Urinary bladder (tissue), 4 donors: ENCODE results near the gene DRD2. TPM values are rescaled to one million over a fixed set of nuclear protein-coding genes. Genes with fewer than 3 reads are reported as not detected.

ENCODE experiments used
- DNase-seq: peaks from one replicate; pipeline ENCODE4 v3.0.0-alpha.2; 2015; ENCODE audit errors: extremely low spot score
- H3K27ac ChIP-seq: one replicate; pipeline ENCODE4 v1.5.1; 2013; ENCODE audit warnings: low read depth, mild to moderate bottlenecking, moderate library complexity
- H3K36me3 ChIP-seq: one replicate; pipeline ENCODE4 v1.6.1; 2013; ENCODE audit warnings: mild to moderate bottlenecking, moderate library complexity; ENCODE audit not compliant: insufficient read depth
- H3K4me1 ChIP-seq: one replicate; pipeline ENCODE4 v1.6.1; 2013; ENCODE audit warnings: mild to moderate bottlenecking, moderate library complexity; ENCODE audit not compliant: insufficient read depth
- H3K4me3 ChIP-seq: one replicate; pipeline ENCODE4 v1.5.1; 2013; ENCODE audit warnings: low read depth, low read length
- WGBS: extraction: QIAGEN DNeasy Blood & Tissue Kit; methylation state at CpG from one replicate; pipeline ENCODE4 v1.1.7; 2013; 5-methylcytosine and 5-hydroxymethylcytosine counted together
- polyA plus RNA-seq: library from polyadenylated mRNA; stranded (reverse); fragments of 200-250 nt; gene quantifications from one replicate; pipeline ENCODE4 v1.2.3, GENCODE V29; 2013
- total RNA-seq: library from RNA; depleted of rRNA; stranded (reverse); fragments of >200 nt; gene quantifications from one replicate; pipeline ENCODE4 v1.2.3, GENCODE V29; 2014
- donor health status: healthy with polysubstance abuse.
- donor health status: healthy.

DRD2 gene
- total and polyA plus RNA-seq, 2 donors: 0.23 to 0.32 TPM

DNA sequence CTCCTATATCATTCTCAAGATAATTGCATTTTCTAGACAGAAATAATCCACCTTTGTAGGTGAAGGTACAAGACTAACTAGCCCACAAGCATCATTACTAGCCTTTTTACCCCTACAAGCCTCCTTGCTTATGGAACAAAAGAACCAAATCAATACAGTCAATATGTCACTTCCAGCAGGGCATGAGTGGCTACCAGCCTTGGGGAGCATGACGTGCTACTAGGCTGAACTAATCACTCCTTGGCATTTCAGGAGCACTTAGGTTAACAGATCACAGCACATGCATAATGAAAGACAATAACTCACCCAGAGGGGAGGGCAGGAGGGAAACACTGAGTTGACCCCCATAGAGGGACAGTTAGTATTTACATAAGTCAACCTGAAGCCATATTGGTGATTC is 2.7 kb downstream of the DRD2 start:
- no peak for DNase-seq
- no peak overlapping the region for H3K27ac ChIP-seq
- H3K4me3 ChIP-seq: no peak overlapping the region
- H3K4me1 ChIP-seq: no peaks in the 10 kb centered on the region
- no peaks in the 10 kb centered on the region for H3K36me3 ChIP-seq
- 59% methylated on average over 1 of the region's 1 CpG for WGBS

DNA sequence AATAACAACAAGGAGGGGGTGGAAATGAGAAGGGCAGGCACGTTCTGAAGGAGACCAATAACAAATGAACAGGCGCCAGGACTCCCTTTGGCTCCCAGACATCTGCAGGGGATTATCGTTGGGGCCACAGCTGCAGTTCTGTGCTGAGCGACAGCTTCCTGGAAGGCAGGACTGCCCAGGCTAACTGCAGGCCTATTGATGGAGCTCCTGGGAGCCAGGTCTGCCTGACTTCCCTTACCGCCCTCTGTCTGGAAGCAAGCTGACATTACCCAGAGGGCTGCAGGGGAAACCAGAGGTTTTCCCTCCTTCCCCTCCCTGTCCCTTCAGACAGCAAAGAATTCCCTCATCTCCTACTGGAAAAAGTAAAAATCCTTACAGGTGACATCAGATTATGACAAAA is 5.0 kb downstream of the DRD2 start:
- Histone ChIP-seq H3K4me1 (no peaks in the 10 kb centered on the region), H3K27ac (no peak overlapping the region), H3K36me3 (no peaks in the 10 kb centered on the region), H3K4me3 (no peak overlapping the region)
- DNase-seq: no peak
- whole genome bisulfite sequencing: 38% methylated on average over 5 of the region's 5 CpGs

DNA sequence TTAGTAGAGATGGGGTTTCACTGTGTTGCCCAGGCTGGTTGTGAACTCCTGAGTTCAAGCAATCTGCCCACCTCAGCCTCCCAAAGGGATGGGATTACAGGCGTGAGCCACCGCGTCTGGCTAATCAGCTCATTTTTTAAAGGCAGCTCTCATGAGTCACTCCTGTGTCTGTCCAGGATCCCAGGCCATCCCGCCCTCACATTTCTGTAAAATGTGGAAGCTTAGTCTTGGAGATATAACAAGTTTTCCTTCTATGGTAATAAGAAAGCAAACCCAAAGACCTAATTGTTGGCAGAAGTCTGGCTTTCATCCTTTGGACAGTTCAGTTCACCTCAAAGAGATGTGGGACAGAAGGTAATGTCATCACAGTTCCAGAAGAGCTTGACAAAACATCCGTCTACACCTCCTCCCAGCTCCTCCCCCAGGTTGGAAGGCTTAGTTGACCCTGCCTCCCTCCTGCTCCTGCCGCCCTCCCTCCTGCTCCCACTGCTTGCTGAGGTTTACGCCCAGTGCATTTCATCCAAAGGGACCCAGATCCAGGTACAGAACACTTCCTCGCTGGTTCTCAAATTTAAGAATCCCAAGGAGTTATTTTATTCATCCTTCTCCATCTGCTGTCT is 6.4 kb downstream of the DRD2 start:
- H3K4me3 ChIP-seq: no peak overlapping the region
- 61% methylated on average over 8 of the region's 8 CpGs for WGBS
- H3K36me3 ChIP-seq: no peaks in the 10 kb centered on the region
- H3K4me1 ChIP-seq: no peaks in the 10 kb centered on the region
- H3K27ac ChIP-seq: no peak overlapping the region
- DNase-seq: no peak

DNA sequence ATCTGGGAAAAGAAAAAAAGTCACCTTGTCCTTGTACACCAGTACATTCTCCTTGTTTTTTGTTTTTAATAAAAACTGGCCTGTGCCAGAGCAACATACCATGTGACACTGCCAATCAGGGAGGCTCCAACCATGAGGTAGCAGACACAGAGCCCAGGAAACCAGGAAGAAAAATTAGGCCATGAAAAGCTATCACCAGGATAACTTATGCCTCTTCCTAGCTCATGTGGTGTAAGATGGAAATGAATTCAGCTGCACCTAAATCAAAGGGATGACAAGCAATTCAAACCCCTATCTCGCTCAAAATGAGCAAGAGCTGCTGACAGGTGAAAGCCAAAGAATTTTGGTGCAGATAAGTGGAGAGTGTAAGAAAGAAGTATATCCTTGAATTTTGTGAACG is 7.7 kb downstream of the DRD2 start:
- Histone ChIP-seq H3K4me1 (no peaks in the 10 kb centered on the region), H3K27ac (no peak overlapping the region), H3K4me3 (no peak overlapping the region), H3K36me3 (no peaks in the 10 kb centered on the region)
- 61% methylated on average over 2 of the region's 2 CpGs for WGBS
- no peak for DNase-seq

DNA sequence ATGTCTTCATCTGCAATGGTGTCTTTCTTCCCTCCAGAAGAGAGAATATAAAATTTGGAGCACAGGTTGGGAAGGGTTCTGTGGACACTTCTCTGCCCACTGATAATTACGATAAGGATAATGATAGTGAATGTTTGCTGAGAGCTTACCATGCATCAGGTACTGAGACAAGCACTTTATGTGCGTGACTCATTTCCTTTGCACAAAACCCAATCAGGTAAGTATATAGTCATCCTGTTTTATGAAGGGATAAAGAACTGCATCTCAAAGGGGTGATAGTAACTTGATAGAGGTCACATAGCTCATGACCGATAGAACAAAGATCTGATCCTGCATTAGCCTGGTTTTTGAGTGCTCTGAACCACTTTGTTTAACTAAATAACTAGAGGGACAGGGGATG is 9.4 kb downstream of the DRD2 start:
- Histone ChIP-seq H3K4me3 (no peak overlapping the region), H3K4me1 (no peaks in the 10 kb centered on the region), H3K27ac (no peak overlapping the region), H3K36me3 (no peaks in the 10 kb centered on the region)
- WGBS: 92% methylated on average over 3 of the region's 3 CpGs
- DNase-seq: no peak

DNA sequence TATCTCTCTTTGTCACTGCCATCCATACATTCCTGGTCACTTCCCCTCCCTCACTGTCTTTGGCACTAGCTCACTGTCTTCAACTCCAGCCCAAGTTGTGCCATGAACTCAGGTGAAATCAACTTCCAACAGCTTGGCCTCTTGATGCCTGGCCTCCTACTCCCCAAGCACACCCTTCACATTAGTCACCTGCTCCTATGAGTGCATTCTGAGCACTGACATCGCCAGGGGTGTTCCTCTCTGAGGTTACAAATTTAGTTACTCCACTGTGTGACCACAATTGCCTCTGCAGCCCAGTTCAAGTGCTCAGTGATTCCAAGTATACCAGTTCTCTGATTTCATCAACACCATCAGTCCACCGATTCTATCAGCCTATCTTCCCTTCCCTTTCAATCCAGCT is 10.8 kb downstream of the DRD2 start:
- Histone ChIP-seq H3K4me3 (no peak overlapping the region), H3K4me1 (no peaks in the 10 kb centered on the region), H3K36me3 (no peaks in the 10 kb centered on the region), H3K27ac (no peak overlapping the region)
- DNase-seq: no peak
- 88% methylated on average over 2 of the region's 2 CpGs for WGBS

DNA sequence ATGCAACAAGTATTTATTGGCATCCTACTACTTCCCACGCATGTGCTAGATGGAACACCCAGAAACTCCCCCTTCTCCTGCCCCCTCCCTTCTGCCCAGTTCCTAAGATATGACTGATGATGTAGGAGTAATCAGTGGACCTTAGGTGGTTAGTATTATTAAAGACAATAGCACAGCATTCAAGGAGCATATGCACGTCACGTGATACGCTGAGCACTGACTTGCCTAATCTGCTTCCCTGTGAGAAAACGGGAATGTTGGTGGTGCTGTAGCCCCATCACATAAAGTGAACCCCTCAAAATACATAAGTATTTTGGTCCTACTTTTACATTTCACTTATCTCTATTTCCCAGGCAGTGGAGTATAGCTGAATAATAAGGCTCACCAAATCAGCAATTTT is 12.4 kb downstream of the DRD2 start:
- H3K4me3 ChIP-seq: no peak overlapping the region

DNA sequence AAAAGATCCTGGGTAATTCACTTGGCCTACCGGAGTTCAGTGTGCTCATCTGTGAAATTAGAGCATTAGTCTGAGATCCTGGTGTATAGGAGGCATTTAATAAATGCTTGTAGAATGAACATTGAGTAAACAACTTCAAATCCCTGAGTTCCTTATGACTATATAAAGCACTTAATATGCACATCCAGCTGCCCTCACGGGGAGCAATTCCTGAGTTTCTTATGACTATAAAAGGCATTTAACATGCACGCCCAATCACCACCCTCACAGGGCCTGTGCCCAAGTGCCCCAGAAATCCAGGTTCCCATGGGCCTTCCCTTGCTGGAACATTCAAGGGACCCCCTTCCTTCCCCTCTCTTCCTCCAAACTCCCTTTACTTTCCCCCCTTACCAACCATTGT is 13.6 kb downstream of the DRD2 start:
- no peak for DNase-seq
- Histone ChIP-seq H3K36me3 (no peaks in the 10 kb centered on the region), H3K27ac (no peak overlapping the region), H3K4me3 (no peak overlapping the region), H3K4me1 (no peaks in the 10 kb centered on the region)
- WGBS: 60% methylated on average over 3 of the region's 3 CpGs

More for the DNA sequence above, 12.4 kb downstream of the DRD2 start:
- H3K27ac ChIP-seq: no peak overlapping the region
- H3K4me1 ChIP-seq: no peaks in the 10 kb centered on the region
- no peaks in the 10 kb centered on the region for H3K36me3 ChIP-seq
- DNase-seq: no peak
- 89% methylated on average over 5 of the region's 5 CpGs for WGBS

DNA sequence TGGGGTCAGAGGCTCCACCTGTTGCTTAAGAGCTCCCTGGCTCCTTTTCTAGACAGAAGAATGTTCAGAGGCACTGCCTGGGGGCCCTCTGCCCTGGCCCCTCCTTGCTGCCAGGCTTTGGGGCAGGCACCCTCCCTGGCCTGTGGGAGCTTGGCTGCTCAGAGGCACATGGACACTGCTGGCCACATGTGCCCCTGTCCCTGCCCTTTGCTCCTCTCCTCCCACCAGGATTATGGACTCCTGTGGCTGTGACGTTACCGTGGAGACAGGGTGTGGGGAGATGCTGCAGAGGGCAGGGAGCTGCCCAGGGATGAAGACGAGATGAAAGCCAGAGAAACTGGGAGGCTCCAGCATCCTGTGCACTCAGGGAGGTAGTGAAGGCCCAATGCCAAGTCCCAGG is 14.7 kb downstream of the DRD2 start:
- no peak for DNase-seq
- H3K27ac ChIP-seq: no peak overlapping the region

DNA sequence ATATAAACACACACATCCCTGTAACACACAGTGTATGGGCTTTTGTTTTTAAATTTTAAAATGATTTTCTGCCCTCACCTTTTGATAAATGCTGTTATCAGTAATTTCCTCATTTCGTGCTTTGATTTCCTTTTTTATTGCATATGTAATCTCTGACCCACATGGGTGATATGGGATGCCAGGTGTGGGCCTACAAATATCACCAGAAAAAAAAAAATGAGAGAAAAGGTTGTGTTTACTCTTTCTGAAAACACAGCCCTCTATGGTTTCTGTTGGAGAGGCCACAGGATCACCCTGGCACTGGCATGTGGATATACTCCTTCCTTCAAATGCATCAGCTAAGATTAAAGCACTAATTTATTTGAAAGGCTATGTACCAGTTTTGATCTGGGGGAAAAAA is 17.0 kb downstream of the DRD2 start:
- Histone ChIP-seq H3K27ac (no peak overlapping the region), H3K4me1 (no peaks in the 10 kb centered on the region), H3K36me3 (no peaks in the 10 kb centered on the region), H3K4me3 (no peak overlapping the region)
- no peak for DNase-seq
- WGBS: 63% methylated on average over 1 of the region's 1 CpG

More for the DNA sequence above, 14.7 kb downstream of the DRD2 start:
- 71% methylated on average over 3 of the region's 3 CpGs for whole genome bisulfite sequencing
- Histone ChIP-seq H3K36me3 (no peaks in the 10 kb centered on the region), H3K4me3 (no peak overlapping the region), H3K4me1 (no peaks in the 10 kb centered on the region)

DNA sequence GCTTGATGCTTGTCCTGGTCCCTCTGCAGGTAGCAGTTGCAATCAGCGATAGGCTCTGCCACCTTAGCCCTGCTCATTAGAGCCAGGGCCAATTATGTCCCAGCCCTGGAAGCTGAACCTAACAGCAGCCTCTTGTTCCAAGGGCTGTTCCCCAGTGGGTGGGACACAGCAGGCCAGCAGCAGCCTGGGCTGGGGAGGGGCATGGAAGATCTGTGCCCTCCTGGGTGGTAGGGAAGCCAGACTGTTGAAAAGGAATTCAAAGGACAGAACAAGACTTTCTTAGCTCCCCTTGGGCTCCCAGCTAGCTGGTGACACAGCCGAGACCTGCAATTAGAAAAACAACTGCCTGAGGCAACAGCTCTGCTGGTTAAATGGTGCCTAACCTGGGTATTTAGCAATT is 17.4 kb downstream of the DRD2 start:
- 51% methylated on average over 2 of the region's 2 CpGs for WGBS
- DNase-seq: no peak
- Histone ChIP-seq H3K36me3 (no peaks in the 10 kb centered on the region), H3K27ac (no peak overlapping the region), H3K4me1 (no peaks in the 10 kb centered on the region), H3K4me3 (no peak overlapping the region)

DNA sequence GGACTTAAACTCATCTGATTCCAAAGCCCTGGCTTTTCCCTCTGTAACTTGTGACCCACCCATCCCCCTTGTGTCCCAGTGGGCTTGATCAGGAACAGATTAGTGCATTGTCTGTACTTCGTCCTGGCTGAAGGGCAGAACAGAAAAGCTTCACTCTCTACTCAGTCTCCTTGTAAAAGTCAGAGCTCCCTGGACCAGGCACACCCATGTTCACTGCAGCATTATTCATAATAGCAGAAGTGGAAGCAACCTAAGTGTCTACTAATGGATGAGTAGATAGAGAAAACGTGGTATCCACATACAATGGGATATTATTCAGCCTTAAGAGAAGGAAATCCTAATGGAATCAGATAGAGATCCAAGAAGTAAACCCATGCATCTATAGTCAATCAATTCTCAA is 20.7 kb downstream of the DRD2 start:
- Histone ChIP-seq H3K4me3 (no peak overlapping the region), H3K4me1 (no peaks in the 10 kb centered on the region), H3K36me3 (no peaks in the 10 kb centered on the region), H3K27ac (no peak overlapping the region)
- DNase-seq: no peak
- 57% methylated on average over 2 of the region's 2 CpGs for WGBS

DNA sequence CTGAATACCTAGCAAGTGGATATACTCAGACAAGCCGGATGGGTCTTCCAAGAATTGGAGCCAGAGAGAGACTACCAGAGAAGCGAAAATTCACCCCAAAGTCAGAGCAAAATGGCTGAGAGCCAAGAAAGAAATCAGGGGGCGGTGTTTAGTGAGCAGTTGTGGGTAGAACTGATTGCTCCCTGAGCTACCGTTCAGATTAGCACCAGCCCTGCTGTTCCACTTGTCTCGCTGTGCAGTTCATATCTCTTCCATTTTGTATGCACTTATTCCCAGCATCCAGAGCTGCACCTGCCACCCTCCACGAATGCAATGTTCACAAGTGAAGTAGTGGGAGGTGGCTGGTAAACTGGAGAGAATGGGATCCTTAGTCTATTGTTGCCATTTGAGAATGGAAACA is 25.5 kb downstream of the DRD2 start:
- DNase-seq: no peak
- Histone ChIP-seq H3K27ac (no peak overlapping the region), H3K4me3 (no peak overlapping the region), H3K36me3 (no peaks in the 10 kb centered on the region), H3K4me1 (no peaks in the 10 kb centered on the region)
- WGBS: 85% methylated on average over 6 of the region's 6 CpGs

DNA sequence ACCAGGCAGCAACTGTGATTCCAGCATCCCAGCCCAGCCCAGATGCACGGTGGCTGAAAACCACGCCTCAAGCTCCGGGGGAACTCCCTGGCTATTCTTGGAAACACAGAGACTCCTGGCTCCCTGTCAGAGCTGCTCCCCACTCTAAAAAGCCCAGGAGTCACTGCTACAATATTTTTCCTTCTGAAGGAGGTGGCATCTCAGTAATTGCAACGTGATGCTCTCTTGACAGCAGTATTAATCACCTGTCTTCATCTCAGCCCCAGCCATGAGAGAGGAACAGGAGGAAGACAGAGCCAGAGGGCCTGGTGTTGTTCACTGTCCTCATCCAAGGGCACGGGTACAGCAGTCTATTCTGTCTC is 26.9 kb downstream of the DRD2 start:
- no peaks in the 10 kb centered on the region for H3K36me3 ChIP-seq
- H3K27ac ChIP-seq: no peak overlapping the region
- H3K4me3 ChIP-seq: no peak overlapping the region
- WGBS: 38% methylated on average over 5 of the region's 5 CpGs
- H3K4me1 ChIP-seq: no peaks in the 10 kb centered on the region
- no peak for DNase-seq
